NCI-H1930 (cell line): ENCODE data around the gene ABLIM1.

ENCODE experiments used
- DNase-seq, 2 experiments: peaks; one replicate each; lab custom pipeline; 2025; lab: John Stamatoyannopoulos, UW

Gene ABLIM1

GRCh38 chr10:114518401-114519305 is 139.4 kb downstream of the ABLIM1 start:
- no peak for DNase-seq

DNA sequence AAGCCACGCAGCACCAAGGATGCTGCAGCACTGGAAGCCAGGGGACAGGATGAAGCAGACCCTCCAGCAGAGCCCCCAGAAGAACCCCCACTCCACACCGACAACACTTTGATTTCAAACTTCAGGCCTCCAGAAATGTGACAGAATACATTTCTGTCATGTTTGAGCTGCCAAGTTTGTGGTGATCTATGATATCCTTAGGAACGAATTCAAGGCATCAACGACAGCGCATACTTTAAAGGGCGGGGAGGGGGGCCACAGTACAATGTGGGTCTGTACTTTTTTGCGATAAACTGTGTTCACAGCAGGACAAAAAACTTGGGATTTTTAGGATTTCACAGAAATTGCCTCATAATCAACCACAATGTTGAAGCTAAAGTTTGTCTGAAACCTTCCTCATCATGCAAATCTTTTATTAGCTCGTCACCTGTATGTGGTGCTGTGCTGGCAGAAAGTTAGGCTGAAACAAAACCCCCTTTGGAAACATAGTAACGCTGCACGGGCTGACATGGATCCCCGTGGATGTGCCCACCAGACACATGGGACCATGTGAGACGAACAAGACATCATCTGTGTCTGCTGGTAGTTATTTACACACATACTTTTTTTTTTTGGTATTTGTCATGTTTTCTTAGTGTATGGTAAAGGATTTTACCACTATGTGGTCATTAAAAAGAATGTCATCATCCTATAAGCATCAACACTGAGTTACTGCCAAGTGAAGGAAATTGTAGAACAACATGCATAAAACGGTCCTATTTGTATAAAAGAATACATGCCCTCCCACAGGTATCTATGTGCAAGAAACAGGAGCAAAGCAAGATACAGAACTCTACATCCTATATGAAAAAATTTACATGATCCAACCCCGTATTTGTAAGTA is 140.5 kb downstream of the ABLIM1 start:
- DNase-seq, result no peak

DNA sequence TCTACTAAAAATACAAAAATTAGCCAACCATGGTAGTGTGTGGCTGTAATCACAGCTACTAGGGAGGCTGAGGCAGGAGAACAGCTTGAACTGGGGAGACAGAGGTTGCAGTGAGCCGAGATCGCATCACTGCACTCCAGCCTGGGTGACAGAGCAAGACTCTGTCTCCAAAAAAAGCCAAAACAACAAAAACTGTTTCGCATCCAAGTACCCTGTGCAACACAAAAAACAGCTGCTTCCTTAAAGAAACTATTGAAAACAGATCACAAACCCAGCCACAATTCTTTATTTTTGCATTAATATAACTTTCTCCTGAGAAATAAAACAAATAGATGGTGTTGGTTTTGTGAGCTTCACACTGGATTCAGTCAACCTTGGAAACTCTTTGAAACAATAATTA is 141.7 kb downstream of the ABLIM1 start:
- no peak for DNase-seq

DNA sequence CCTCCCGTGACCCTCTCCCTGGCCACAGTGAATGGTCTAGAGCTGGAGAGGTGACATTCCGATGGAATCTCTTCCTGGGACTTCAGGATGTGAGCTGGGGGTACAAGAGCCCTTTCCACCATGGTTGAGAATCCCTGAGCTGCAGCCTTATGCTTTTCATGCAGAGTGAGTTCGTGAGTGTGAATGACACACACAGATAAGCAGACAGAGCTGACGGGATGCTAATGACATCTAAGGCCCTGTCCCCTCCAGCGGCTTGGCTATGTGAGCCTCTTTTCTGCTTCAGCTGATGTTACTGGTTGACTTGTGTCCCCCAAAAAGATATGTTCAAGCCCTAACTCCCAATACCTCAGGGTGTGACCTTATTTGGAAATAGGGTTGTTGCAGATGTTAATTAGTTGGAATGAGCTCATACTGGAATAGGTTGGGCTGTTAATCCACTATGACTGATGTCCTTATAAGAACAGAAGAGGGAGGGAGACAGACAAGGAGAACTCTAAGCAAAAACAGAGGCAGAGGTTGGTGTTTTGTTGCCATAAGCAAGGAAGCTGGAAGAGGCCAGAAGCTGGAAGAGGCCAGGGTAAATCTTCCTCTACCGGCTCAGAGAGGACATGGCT is 142.7 kb downstream of the ABLIM1 start:
- no peak for DNase-seq

DNA sequence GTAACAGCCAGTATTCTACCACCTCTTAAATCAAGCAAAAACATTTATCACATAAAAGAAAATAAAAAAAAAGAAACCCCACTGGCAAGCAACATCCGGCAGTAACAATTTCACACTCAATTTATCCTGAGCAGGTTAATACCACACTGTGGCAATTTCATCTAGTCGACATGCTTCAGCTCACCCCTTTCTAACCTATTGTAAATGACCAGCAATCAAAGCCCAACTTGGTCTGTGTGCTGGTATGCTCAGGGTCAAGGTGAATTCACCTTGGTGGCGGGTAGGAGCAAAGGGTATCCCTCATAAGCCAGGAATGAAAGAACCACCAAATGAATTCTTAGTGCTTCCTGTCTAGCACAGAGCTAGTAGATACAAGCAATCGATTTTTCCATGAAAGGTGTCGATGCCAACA is 144.7 kb downstream of the ABLIM1 start:
- no peak for DNase-seq

DNA sequence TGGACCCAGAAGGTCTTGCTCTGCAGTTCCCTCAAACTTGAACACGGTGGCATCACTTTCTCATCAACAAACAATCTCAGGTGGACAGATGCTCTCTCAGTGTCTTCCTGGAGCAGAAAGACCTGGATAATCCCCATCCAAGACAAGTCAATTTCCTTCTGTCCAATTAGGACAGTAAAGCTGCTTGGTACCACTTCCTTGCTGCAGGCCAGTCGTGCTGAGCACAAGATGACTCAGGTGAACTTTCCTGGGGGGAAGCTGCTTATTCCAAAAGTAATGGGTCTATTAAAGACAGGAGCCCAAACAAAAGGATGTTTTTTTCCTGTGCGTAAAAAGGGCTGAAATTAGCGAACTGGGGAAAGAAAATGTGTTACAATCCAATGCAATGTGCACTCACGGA is 146.2 kb downstream of the ABLIM1 start:
- no peak for DNase-seq

GRCh38 chr10:114508376-114508775 is 149.7 kb downstream of the ABLIM1 start:
- DNase-seq, result no peak

- no peak for DNase-seq
Observed at GRCh38 chr10:114507449-114507848, 150.6 kb downstream of the ABLIM1 start.

DNA sequence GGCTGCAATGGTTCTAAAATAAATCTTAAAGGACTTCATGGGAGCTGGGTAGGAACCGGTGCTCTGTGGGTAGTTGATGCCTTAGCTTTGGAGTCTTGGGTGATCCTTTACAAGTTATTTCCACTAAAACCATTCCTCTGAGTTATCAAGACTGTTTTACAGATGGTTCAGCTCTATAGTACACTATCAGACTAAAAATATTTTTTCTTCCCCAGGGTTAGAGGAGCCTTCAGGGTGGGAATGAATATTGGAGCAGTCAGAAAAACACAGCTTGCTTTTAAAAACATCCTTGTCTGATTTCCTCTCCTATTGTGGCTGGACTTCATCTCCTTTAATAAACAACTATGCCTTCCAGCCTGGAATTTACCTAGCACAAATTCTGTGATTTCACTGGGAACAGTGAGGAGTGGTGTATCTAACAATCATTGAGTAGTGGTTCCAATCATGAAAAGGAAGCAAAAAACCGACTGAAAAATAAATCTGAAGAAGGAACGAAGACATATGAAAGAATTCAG is 151.1 kb downstream of the ABLIM1 start:
- no peak for DNase-seq

GRCh38 chr10:114504769-114505579 is 153.1 kb downstream of the ABLIM1 start:
- no peak for DNase-seq

GRCh38 chr10:114502074-114502473 is 156.0 kb downstream of the ABLIM1 start:
- no peak for DNase-seq

- no peak for DNase-seq
Observed at GRCh38 chr10:114501650-114502049, 156.4 kb downstream of the ABLIM1 start.

DNA sequence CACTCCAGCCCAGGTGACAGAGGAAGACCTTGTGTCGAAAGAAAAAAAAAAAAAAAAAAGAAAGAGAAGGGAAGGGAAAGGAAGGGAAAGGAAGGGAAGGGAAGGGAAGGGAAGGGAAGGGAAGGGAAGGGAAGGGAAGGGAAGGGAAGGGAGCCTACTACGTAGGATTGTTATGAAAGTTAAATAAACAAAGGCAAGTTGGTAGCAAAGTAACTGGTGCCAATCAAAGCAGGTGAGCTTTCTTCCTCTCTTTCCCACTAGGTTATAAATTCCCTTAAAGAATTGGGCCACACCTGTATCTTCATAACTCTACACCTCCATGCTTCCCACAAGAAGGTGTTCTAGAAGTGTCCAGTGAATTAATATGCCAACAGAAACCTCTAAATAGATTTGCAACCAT is 157.4 kb downstream of the ABLIM1 start:
- no peak for DNase-seq

DNA sequence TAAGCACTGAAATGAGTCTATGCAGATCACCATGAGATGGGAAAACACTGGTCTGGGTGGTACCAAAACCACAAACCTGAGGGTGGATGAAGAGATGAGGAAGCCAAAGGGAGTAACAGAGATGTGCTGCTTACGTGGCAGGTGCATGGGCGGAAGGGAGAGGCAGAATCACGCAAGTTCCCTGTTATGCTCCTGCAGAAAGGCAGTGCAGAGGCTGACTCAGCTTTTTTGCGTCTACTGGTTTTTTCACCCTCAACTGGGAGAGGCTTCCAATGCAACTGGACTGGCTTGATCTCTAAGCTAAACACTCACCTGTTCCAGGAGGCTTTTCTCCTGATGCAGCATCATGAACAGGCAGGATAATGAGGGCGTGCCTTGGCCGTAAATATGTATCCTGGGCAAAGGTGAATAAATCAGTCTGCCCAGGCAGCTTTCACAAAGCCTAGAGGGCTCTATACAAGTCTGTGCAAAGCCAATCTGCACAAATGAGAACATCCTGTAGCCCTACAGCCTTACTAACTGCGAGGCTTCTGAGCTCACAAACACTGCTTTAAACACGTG is 158.4 kb downstream of the ABLIM1 start:
- no peak for DNase-seq

- no peak for DNase-seq
Observed at GRCh38 chr10:114499116-114499515, 159.0 kb downstream of the ABLIM1 start.

DNA sequence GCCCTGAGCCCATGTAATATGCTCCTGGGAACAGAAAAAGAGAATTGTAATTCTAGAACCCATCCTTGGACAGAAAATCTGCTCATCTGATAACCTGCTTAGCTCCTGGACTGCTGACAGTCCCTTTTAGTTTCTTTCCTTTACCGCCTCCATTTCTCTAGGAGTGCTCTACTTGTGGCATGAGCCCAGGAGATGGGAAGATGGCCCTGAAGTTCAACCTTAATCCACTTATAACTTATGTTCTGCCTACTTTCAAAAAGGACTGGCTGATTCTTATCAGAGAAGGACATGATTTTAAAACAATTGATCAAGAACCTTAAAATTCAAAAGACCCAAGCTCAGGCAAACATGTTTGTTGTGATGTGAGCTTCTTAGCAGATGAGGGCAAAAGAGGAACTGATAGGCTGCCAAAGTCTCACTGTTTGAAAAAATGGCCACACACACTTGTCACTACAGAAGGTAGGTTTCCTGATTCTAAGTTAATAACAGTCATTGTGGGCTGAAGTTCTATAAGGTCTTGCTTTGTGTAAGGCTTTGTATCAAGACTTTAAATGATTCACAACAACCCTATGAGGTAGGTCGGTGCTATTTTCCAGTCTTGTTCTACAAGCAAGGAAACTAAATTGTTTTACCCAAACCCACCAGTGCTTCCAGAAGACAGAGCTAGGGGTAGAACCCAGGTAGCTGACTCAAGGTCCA is 159.5 kb downstream of the ABLIM1 start:
- no peak for DNase-seq

DNA sequence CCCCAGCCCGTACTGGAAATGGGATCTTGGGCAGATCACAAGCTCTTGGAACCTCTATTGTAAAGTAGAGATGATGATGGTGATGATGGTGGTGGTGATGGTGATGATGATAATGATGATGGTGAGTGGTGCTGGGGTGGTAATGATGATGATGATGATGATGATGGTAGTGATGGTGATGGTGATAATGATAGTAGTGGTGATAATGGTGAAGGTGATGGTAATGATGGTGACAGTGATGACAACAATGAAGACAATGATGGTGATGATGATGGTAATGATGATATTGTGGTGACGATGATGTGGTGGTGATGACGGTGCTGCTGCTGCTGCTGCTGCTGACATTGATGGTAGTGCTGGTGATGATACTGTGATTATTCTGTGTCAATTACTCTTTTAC is 162.8 kb downstream of the ABLIM1 start:
- DNase-seq, result no peak

- DNase-seq, result no peak
Observed at GRCh38 chr10:114492351-114493037, 165.6 kb downstream of the ABLIM1 start.

DNA sequence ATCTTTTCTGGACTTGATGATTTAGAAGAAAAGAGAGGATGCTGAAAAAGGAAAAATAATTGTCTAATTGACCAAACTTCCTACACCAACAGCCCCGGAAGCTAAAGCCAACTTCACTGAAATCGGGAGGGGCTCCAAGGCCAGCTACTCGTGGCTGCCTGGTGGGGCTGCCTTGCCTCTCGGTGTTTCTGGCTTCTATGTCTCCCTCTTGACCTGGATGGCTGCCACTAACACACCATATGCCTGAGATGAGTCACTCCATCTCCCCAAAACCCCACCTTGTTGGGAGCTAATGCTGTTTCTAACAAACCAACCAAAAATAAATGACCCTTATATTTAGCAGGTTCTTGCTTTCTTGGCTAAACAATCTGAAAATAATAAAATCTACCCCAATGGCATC is 166.1 kb downstream of the ABLIM1 start:
- DNase-seq, result no peak

DNA sequence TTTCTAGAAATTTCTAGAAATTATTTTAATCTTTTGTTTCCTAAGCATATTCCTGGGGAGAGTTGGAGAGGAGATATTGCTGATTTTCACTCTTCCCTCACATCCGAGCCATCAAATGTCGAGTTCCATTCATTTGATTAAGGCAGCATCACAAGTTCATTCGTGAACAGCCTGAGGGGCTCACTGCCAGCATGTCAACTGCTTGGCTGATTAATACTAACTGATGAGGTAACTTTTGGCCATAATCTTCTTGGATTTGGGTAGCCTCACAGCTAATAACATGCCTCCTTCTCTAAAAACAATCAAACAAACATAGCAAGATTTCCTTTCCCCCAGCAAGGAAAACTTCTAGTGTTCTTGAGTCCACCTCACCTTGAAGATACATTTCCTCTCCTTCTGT is 166.7 kb downstream of the ABLIM1 start:
- DNase-seq, result no peak
